Measurements from ENCODE around the gene SDK1. TPM values are rescaled to one million over a fixed set of nuclear protein-coding genes. Genes with fewer than 3 reads are reported as not detected.

Gene SDK1
- total RNA-seq, 4 donors from 2014 or later = 2.0 to 9.3 (median 3.8) TPM

DNA sequence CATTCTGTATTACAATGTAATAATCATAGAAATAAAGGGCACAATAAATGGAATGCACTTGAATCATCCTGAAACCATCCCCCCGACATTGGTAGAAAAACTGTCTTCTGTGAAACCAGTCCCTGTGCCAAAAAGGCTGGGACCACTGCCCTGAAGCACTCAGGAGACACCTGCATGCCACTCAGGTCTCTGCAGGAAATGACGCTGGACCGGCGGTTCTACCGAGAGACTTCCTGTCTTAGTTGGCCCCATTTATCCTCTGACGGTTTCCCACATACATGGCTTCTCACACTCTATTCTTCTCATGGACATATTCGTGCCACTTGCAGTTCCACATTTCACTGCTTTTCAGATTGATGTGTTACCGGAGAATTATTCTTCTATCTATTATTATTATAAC lies 617.5 kb downstream of the SDK1 start:
- no peak overlapping the region for H3K27ac ChIP-seq
- TF ChIP-seq, protein P1, sequence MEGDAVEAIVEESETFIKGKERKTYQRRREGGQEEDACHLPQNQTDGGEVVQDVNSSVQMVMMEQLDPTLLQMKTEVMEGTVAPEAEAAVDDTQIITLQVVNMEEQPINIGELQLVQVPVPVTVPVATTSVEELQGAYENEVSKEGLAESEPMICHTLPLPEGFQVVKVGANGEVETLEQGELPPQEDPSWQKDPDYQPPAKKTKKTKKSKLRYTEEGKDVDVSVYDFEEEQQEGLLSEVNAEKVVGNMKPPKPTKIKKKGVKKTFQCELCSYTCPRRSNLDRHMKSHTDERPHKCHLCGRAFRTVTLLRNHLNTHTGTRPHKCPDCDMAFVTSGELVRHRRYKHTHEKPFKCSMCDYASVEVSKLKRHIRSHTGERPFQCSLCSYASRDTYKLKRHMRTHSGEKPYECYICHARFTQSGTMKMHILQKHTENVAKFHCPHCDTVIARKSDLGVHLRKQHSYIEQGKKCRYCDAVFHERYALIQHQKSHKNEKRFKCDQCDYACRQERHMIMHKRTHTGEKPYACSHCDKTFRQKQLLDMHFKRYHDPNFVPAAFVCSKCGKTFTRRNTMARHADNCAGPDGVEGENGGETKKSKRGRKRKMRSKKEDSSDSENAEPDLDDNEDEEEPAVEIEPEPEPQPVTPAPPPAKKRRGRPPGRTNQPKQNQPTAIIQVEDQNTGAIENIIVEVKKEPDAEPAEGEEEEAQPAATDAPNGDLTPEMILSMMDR (IDR thresholded peaks at IDR 0.05) = no peak
- TF ChIP-seq POLR2A (IDR thresholded peaks at IDR 0.05) = no peak
- 74 to 91% methylated on average over 8 of the region's 8 CpGs for WGBS, 2 donors

DNA sequence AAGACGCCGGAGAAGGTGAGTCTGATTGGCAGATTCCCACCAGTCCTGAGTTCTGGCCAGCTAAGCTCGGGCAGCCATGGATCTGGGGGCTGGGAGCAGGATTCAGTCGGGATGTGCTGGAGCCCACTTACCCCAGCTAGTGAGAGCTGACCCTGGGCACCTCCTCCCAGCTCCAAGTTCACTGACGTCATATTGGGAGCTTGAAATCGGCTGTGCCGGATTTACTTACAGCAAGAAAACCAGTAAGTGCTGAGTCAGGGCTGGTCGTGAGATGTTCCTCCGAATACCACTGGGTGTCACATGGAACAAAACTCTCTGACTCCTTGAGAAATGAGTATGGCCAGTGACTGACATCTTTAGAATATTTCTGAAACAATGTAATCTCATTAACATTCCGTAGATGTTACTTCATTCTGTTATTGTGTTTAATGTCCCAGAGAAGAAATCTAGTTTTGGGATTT lies 621.2 kb downstream of the SDK1 start:
- Histone ChIP-seq H3K4me3 (no peak overlapping the region), H3K9me3 (no peaks in the 10 kb centered on the region), H3K27me3 (peaks cover 0 to 42% (median 0%) of the 10 kb centered on the region in 4 donors), H3K27ac (no peak overlapping the region), H3K36me3 (no peaks in the 10 kb centered on the region), H3K4me1 (peaks cover 0 to 3% (median 0%) of the 10 kb centered on the region in 3 donors)
- 43 to 54% methylated on average over 5 to 10 of the region's 10 CpGs for WGBS, 2 donors
- no peak for DNase-seq
- intact Hi-C loops (cut with DNase I) = no loop called here
- TF ChIP-seq POLR2A (IDR thresholded peaks at IDR 0.05) = no peak
- TF ChIP-seq, protein P1 (IDR thresholded peaks at IDR 0.05) = peak in 3 of 6 experiments; percentile 14 to 55 (median 22)

More for the DNA sequence above, 617.5 kb downstream of the SDK1 start:
- intact Hi-C loops (cut with DNase I) = no loop called here
- no peak overlapping the region for H3K4me3 ChIP-seq
- no peak for DNase-seq
- no peaks in the 10 kb centered on the region for H3K36me3 ChIP-seq
- H3K9me3 ChIP-seq = no peaks in the 10 kb centered on the region
- peaks cover 0 to 12% (median 3%) of the 10 kb centered on the region in 3 donors for H3K4me1 ChIP-seq
- peaks cover 0 to 40% (median 0%) of the 10 kb centered on the region in 4 donors for H3K27me3 ChIP-seq

DNA sequence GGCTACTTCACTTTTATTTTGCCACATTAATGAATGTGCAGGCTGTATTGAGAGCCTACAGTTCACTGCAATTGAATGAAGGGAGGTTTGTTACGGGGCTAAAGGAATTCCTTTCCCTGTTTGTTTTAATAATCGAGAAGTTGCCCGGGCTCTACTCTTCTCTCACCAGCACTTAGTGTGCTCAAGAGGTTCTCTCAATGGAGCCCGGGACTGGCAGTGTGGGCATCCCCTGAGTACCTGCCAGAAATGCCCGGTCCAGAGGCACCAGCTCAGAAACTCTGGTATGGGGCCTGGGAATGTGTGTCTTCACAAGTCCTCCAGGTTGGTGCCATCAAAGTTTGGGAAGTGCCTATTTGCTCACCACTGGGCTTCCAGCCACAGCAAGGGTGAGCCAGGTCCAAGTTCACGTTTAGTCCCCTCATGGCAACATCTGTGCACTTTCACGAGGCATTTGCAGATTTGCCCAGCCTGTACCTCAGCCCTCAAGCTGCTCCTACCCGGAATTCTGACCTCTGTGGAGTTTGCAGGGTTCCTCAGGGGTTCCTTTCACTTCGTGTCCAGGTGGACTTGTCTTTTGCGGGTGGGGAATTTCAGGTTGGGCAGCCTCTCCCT lies 622.4 kb downstream of the SDK1 start:
- peaks cover 0 to 37% (median 0%) of the 10 kb centered on the region in 4 donors for H3K27me3 ChIP-seq
- WGBS, 2 donors = 83 to 85% methylated on average over 8 to 9 of the region's 10 CpGs
- H3K9me3 ChIP-seq = no peaks in the 10 kb centered on the region
- H3K27ac ChIP-seq = no peak overlapping the region
- intact Hi-C loops (cut with DNase I) = no loop called here
- DNase-seq = no peak
- H3K4me3 ChIP-seq = no peak overlapping the region
- TF ChIP-seq, protein P1 (IDR thresholded peaks at IDR 0.05) = no peak
- no peak for TF ChIP-seq POLR2A (IDR thresholded peaks at IDR 0.05)
- H3K36me3 ChIP-seq = no peaks in the 10 kb centered on the region
- peaks cover 0 to 3% (median 0%) of the 10 kb centered on the region in 3 donors for H3K4me1 ChIP-seq

DNA sequence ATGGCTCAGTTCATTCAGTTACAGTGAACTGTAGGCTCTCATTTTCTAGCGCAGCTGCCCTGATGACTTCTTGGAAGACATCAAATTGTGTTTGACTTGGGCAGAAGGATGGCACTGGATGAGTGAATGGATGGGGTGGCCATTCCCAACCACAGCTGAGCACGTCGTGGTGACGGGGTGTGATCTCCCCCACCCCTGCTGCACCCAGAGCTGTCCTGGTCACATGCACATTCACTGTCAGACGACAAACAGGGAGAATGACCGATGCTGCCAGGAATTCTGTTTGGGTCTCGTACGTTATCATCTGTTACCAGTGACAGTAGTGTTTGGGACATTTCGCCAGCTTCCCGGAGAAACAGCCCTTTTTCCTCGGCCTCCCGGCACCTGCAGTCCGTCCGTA lies 623.2 kb downstream of the SDK1 start:
- no peak overlapping the region for H3K4me3 ChIP-seq
- no peaks in the 10 kb centered on the region for H3K36me3 ChIP-seq
- no peak for DNase-seq
- H3K4me1 ChIP-seq = peaks cover 0 to 3% (median 0%) of the 10 kb centered on the region in 3 donors
- H3K27ac ChIP-seq = no peak overlapping the region
- 88 to 89% methylated on average over 12 to 14 of the region's 14 CpGs for WGBS, 2 donors
- TF ChIP-seq, protein P1 (IDR thresholded peaks at IDR 0.05) = no peak
- TF ChIP-seq POLR2A (IDR thresholded peaks at IDR 0.05) = no peak
- no peaks in the 10 kb centered on the region for H3K9me3 ChIP-seq
- H3K27me3 ChIP-seq = peaks cover 0 to 43% (median 0%) of the 10 kb centered on the region in 4 donors
- intact Hi-C loops (cut with DNase I) = no loop called here

DNA sequence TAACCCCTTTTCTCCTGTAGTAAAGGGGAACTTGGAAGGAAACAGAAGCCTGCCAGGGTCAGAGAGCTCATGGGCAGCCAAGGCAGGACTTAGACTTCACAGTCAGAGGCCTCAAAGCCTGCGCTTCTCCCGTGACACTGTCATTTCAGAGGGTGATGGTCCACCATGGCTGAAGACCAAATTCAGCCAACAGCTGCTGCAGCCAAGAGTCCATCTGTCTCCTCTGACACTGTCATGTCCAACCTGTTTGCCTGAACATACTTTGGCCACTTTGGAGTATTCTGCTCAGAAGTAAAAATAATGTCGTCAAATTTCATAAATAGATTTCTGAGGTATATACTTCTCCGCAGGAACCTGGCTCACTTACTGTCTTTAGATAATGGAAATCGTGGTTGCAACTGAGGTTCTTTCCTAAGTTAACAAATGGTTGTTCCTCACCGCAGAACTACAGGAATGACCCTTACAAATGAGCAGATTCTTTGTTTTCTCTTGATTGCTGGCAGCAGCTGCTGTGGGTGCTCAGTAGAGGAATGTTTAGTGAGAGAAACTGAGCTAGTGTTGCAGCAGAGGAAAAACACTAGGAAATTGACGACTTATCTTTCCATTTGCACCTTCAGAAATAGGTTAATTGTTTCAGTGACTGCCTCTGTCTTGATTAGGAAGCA lies 626.5 kb downstream of the SDK1 start:
- WGBS, 2 donors = 84 to 89% methylated on average over 7 of the region's 7 CpGs
- no peaks in the 10 kb centered on the region for H3K4me1 ChIP-seq
- no peak for DNase-seq
- TF ChIP-seq, protein P1 (IDR thresholded peaks at IDR 0.05) = no peak
- no peak for TF ChIP-seq POLR2A (IDR thresholded peaks at IDR 0.05)
- no peaks in the 10 kb centered on the region for H3K36me3 ChIP-seq
- peaks cover 0 to 43% (median 0%) of the 10 kb centered on the region in 4 donors for H3K27me3 ChIP-seq
- no peak overlapping the region for H3K4me3 ChIP-seq
- intact Hi-C loops (cut with DNase I) = no loop called here
- H3K9me3 ChIP-seq = no peaks in the 10 kb centered on the region
- no peak overlapping the region for H3K27ac ChIP-seq
